ENCODE data around the gene ADAM8.

ADAM8 gene

GRCh38 chr10:133281628-133282372, 5.1 kb upstream of the ADAM8 start:
- DNase-seq (ENCODE audit: low read depth in 2 of 2): no peak

- no peak for DNase-seq (ENCODE audit: low read depth in 2 of 2)
Measured at GRCh38 chr10:133281084-133281483, 4.4 kb upstream of the ADAM8 start.

GRCh38 chr10:133280391-133281059, 3.9 kb upstream of the ADAM8 start:
- no peak for DNase-seq (ENCODE audit: low read depth in 2 of 2)

- DNase-seq (ENCODE audit: low read depth in 2 of 2): no peak
Measured at GRCh38 chr10:133279326-133280226, 2.9 kb upstream of the ADAM8 start.

GRCh38 chr10:133278577-133279265, 2.1 kb upstream of the ADAM8 start:
- DNase-seq (ENCODE audit: low read depth in 2 of 2): no peak

GRCh38 chr10:133277993-133278576, 1.4 kb upstream of the ADAM8 start:
- no peak for DNase-seq (ENCODE audit: low read depth in 2 of 2)

- no peak for DNase-seq (ENCODE audit: low read depth in 2 of 2)
Measured at GRCh38 chr10:133277277-133277992, 767 bp upstream of the ADAM8 start.

GRCh38 chr10:133276100-133276434, 601 bp downstream of the ADAM8 start:
- no peak for DNase-seq (ENCODE audit: low read depth in 2 of 2)

- no peak for DNase-seq (ENCODE audit: low read depth in 2 of 2)
Measured at GRCh38 chr10:133275684-133276092, 980 bp downstream of the ADAM8 start.

GRCh38 chr10:133274751-133275683, 1.7 kb downstream of the ADAM8 start:
- no peak for DNase-seq (ENCODE audit: low read depth in 2 of 2)

- no peak for DNase-seq (ENCODE audit: low read depth in 2 of 2)
Measured at GRCh38 chr10:133273534-133274143, 3.0 kb downstream of the ADAM8 start.

- DNase-seq (ENCODE audit: low read depth in 2 of 2): no peak
Measured at GRCh38 chr10:133272964-133273420, 3.7 kb downstream of the ADAM8 start.

GRCh38 chr10:133272301-133272963, 4.2 kb downstream of the ADAM8 start:
- no peak for DNase-seq (ENCODE audit: low read depth in 2 of 2)

- no peak for DNase-seq (ENCODE audit: low read depth in 2 of 2)
Measured at GRCh38 chr10:133271521-133272300, 5.0 kb downstream of the ADAM8 start.

- DNase-seq (ENCODE audit: low read depth in 2 of 2): no peak
Measured at GRCh38 chr10:133270773-133271297, 5.8 kb downstream of the ADAM8 start.

- DNase-seq (ENCODE audit: low read depth in 2 of 2): no peak
Measured at GRCh38 chr10:133270204-133270603, 6.5 kb downstream of the ADAM8 start.

- DNase-seq (ENCODE audit: low read depth in 2 of 2): no peak
Measured at GRCh38 chr10:133269367-133269766, 7.3 kb downstream of the ADAM8 start.

- DNase-seq (ENCODE audit: low read depth in 2 of 2): no peak
Measured at GRCh38 chr10:133268532-133268931, 8.1 kb downstream of the ADAM8 start.

Measured in fibroblast of skin of left biceps (primary cell).